ENCODE data around the gene PHF1.

Gene PHF1

DNA sequence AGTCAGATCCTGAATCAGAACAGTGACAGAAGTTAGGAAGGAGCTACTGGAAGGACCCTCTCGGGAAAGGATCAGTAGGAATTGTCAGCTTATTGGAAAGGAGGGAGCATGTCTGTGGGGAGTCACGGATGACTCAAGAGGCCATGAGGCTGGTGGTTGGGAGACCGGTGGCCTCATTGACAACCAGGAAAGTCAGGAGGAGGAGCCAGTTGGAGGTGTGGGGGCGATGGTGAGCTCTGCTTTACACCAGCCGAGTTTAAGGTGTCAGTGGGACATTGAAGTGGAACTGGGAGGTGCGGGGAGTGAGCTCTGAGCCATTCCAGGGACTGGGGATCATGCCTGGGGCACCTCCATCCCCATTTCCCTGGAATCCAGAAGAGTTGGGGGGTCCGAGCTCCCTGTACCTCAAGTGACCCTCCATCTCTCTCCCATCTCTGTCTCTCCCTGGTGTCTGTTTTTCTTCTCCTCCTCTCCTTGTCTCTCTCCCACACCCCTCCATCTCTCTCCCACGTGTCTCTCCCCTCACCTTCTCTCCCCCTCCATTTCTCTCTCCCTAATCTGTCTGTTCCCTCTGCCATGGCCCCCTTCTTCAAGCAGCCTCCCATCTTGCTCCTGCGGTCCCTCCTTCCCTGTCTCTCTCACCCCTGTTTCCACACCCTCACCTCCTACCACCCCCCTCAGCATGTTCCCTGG, 29.3 kb downstream of the PHF1 start:
- H3K4me3 ChIP-seq (replicated peaks; ENCODE audit: insufficient read depth, low read length), result no peak overlapping the region
- H3K27ac ChIP-seq (replicated peaks), result no peak overlapping the region
- DNase-seq (ENCODE audit: low read depth in 1 of 2, low spot score in 1 of 2), result no peak
- H3K27me3 ChIP-seq (ENCODE audit: insufficient read depth, poor library complexity, severe bottlenecking), result no peaks in the 10 kb centered on the region
- TF ChIP-seq POLR2AphosphoS5 (IDR thresholded peaks at IDR 0.05; ENCODE audit: low read depth) (no peak), GABPA (IDR thresholded peaks at IDR 0.05; ENCODE audit: low read depth) (no peak), SPI1 (IDR thresholded peaks at IDR 0.05; ENCODE audit: borderline replicate concordance, low read depth) (no peak)
- TF ChIP-seq, protein P1, sequence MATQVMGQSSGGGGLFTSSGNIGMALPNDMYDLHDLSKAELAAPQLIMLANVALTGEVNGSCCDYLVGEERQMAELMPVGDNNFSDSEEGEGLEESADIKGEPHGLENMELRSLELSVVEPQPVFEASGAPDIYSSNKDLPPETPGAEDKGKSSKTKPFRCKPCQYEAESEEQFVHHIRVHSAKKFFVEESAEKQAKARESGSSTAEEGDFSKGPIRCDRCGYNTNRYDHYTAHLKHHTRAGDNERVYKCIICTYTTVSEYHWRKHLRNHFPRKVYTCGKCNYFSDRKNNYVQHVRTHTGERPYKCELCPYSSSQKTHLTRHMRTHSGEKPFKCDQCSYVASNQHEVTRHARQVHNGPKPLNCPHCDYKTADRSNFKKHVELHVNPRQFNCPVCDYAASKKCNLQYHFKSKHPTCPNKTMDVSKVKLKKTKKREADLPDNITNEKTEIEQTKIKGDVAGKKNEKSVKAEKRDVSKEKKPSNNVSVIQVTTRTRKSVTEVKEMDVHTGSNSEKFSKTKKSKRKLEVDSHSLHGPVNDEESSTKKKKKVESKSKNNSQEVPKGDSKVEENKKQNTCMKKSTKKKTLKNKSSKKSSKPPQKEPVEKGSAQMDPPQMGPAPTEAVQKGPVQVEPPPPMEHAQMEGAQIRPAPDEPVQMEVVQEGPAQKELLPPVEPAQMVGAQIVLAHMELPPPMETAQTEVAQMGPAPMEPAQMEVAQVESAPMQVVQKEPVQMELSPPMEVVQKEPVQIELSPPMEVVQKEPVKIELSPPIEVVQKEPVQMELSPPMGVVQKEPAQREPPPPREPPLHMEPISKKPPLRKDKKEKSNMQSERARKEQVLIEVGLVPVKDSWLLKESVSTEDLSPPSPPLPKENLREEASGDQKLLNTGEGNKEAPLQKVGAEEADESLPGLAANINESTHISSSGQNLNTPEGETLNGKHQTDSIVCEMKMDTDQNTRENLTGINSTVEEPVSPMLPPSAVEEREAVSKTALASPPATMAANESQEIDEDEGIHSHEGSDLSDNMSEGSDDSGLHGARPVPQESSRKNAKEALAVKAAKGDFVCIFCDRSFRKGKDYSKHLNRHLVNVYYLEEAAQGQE (IDR thresholded peaks at IDR 0.05; ENCODE audit: insufficient replicate concordance, low read depth), result no peak
- TF ChIP-seq, protein P2, sequence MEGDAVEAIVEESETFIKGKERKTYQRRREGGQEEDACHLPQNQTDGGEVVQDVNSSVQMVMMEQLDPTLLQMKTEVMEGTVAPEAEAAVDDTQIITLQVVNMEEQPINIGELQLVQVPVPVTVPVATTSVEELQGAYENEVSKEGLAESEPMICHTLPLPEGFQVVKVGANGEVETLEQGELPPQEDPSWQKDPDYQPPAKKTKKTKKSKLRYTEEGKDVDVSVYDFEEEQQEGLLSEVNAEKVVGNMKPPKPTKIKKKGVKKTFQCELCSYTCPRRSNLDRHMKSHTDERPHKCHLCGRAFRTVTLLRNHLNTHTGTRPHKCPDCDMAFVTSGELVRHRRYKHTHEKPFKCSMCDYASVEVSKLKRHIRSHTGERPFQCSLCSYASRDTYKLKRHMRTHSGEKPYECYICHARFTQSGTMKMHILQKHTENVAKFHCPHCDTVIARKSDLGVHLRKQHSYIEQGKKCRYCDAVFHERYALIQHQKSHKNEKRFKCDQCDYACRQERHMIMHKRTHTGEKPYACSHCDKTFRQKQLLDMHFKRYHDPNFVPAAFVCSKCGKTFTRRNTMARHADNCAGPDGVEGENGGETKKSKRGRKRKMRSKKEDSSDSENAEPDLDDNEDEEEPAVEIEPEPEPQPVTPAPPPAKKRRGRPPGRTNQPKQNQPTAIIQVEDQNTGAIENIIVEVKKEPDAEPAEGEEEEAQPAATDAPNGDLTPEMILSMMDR (IDR thresholded peaks at IDR 0.05; ENCODE audit: insufficient read depth, low read length), result no peak

DNA sequence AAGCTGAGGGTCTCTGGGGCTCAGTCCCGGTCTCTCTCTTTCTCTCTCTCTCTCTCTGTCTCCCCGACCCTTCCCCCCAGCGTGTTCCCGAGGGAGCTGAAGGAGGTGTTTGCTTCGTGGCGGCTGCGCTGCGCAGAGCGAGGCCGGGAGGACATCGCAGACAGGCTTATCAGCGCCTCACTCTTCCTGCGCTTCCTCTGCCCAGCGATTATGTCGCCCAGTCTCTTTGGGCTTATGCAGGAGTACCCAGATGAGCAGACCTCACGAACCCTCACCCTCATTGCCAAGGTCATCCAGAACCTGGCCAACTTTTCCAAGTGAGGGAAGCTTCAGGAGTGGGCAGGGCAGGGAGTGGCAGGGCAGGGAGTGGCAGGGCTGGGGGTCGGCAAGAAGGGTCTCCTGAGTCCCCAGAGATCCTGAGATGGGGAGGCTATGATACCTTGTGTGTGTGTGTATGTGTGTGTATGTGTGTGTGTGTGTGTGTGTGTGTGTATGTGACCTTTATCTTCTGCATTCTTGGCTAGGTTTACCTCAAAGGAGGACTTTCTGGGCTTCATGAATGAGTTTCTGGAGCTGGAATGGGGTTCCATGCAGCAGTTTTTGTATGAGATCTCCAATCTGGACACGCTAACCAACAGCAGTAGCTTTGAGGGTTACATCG, 30.0 kb downstream of the PHF1 start:
- Histone ChIP-seq H3K27ac (replicated peaks) (no peak overlapping the region), H3K27me3 (ENCODE audit: insufficient read depth, poor library complexity, severe bottlenecking) (no peaks in the 10 kb centered on the region), H3K4me3 (replicated peaks; ENCODE audit: insufficient read depth, low read length) (no peak overlapping the region)
- no peak for DNase-seq (ENCODE audit: low read depth in 1 of 2, low spot score in 1 of 2)
- TF ChIP-seq POLR2AphosphoS5 (IDR thresholded peaks at IDR 0.05; ENCODE audit: low read depth), result no peak

DNA sequence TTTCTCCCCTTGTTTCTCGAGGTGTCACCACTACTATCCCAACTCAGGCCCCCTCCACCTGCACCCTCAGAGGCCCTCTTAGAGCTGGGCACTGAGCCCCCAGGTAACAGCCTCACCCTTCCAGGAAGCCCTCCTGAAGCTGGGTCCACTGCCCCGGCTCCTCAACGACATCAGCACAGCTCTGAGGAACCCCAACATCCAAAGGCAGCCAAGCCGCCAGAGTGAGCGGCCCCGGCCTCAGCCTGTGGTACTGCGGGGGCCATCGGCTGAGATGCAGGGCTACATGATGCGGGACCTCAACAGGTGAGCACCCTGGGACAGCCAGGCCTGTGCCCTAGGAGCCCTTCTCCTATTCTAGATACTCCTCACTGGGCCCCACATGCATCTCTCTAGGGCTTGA, 30.6 kb downstream of the PHF1 start:
- TF ChIP-seq GABPA (IDR thresholded peaks at IDR 0.05; ENCODE audit: low read depth), result no peak
- no peak for TF ChIP-seq POLR2AphosphoS5 (IDR thresholded peaks at IDR 0.05; ENCODE audit: low read depth)
- TF ChIP-seq, protein P2 (IDR thresholded peaks at IDR 0.05; ENCODE audit: insufficient read depth, low read length), result no peak
- no peak for TF ChIP-seq SPI1 (IDR thresholded peaks at IDR 0.05; ENCODE audit: borderline replicate concordance, low read depth)
- TF ChIP-seq, protein P1 (IDR thresholded peaks at IDR 0.05; ENCODE audit: insufficient replicate concordance, low read depth), result no peak

DNA sequence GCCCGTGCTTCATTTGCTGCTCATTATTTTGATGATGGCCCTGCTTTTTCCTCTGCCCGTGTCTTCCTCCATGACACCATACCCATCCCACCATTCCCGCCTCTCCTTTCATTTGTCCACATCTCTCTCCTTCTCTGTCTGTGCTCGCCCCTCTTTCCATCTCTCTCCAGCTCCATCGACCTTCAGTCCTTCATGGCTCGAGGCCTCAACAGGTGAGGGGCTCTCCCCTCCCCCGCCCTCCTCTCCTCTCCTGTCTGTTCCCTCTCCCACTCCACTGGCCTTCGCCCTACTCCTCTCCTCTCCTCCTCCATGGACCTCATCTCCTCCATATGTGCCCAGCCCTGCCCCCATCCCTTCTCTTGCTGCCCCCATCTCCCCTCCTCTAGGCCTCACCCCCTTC, 31.5 kb downstream of the PHF1 start:
- TF ChIP-seq POLR2AphosphoS5 (IDR thresholded peaks at IDR 0.05; ENCODE audit: low read depth), result no peak
- TF ChIP-seq, protein P2 (IDR thresholded peaks at IDR 0.05; ENCODE audit: insufficient read depth, low read length), result no peak
- no peak for TF ChIP-seq GABPA (IDR thresholded peaks at IDR 0.05; ENCODE audit: low read depth)
- TF ChIP-seq, protein P1 (IDR thresholded peaks at IDR 0.05; ENCODE audit: insufficient replicate concordance, low read depth), result no peak
- TF ChIP-seq SPI1 (IDR thresholded peaks at IDR 0.05; ENCODE audit: borderline replicate concordance, low read depth), result no peak
- Histone ChIP-seq H3K27ac (replicated peaks) (no peak overlapping the region), H3K4me3 (replicated peaks; ENCODE audit: insufficient read depth, low read length) (no peak overlapping the region), H3K27me3 (ENCODE audit: insufficient read depth, poor library complexity, severe bottlenecking) (no peaks in the 10 kb centered on the region)
- DNase-seq (ENCODE audit: low read depth in 1 of 2, low spot score in 1 of 2), result no peak

More for the DNA sequence above, 30.6 kb downstream of the PHF1 start:
- no peak overlapping the region for H3K4me3 ChIP-seq (replicated peaks; ENCODE audit: insufficient read depth, low read length)
- DNase-seq (ENCODE audit: low read depth in 1 of 2, low spot score in 1 of 2), result no peak
- H3K27me3 ChIP-seq (ENCODE audit: insufficient read depth, poor library complexity, severe bottlenecking), result no peaks in the 10 kb centered on the region
- H3K27ac ChIP-seq (replicated peaks), result no peak overlapping the region
